ENCODE results near the gene SSR2. TPM values are rescaled to one million over a fixed set of nuclear protein-coding genes. Genes with fewer than 3 reads are reported as not detected.

The SSR2 gene
- total RNA-seq, 2 experiments from 2014 or later: 147 to 153 TPM

DNA sequence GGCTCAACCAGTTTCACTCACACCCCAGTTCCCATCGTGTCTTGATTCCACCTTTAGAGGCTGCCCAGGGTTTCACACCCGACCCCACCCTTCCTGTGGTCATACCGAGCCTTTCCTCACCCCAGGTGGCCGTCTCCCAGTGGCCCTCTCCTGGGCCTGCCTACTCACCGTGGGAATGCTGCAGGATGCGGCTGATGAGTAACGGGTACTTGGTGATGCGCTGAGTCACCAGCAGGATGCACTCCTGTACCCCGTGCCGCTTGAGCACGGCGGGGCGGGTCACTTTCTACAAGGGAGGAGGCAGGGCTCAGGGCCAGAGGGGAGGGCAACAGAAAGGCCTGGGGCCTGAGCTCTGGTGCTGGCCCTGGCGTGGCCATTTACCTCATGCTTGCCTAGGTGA, 58.8 kb downstream of the SSR2 start:
- H3K4me2 ChIP-seq (ENCODE audit: low read length): no peak overlapping the region
- no peak for DNase-seq (ENCODE audit: low spot score)
- H3K79me2 ChIP-seq (ENCODE audit: insufficient read depth, low read depth, low read length): no peaks in the 10 kb centered on the region; the same call in 1 of the 2 replicates
- H3K4me3 ChIP-seq (ENCODE audit: low read depth, low read length, poor library complexity, severe bottlenecking): no peak overlapping the region
- H3K9me2 ChIP-seq (ENCODE audit: insufficient read depth, low read length): no peaks in the 10 kb centered on the region
- CTCF ChIA-PET (ENCODE audit: unreplicated experiment): no interaction called here
- TF ChIP-seq, protein P1, sequence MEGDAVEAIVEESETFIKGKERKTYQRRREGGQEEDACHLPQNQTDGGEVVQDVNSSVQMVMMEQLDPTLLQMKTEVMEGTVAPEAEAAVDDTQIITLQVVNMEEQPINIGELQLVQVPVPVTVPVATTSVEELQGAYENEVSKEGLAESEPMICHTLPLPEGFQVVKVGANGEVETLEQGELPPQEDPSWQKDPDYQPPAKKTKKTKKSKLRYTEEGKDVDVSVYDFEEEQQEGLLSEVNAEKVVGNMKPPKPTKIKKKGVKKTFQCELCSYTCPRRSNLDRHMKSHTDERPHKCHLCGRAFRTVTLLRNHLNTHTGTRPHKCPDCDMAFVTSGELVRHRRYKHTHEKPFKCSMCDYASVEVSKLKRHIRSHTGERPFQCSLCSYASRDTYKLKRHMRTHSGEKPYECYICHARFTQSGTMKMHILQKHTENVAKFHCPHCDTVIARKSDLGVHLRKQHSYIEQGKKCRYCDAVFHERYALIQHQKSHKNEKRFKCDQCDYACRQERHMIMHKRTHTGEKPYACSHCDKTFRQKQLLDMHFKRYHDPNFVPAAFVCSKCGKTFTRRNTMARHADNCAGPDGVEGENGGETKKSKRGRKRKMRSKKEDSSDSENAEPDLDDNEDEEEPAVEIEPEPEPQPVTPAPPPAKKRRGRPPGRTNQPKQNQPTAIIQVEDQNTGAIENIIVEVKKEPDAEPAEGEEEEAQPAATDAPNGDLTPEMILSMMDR (conservative IDR thresholded peaks at IDR 0.05; ENCODE audit: low read length): no peak
- TF ChIP-seq EZH2phosphoT487 (IDR thresholded peaks at IDR 0.05; ENCODE audit: borderline replicate concordance, low read depth, low read length): no peak
- no peak overlapping the region for H2AFZ ChIP-seq (ENCODE audit: low read length)
- BruUV-seq (replicated peaks): no TSS peak
- H3K27ac ChIP-seq (ENCODE audit: low read depth, low read length, poor library complexity, severe bottlenecking): no peak overlapping the region
- POLR2A ChIA-PET: interaction anchor here (0.6 to 1.8 kb wide), 2 partner anchors 15 to 58 kb away, joined by 4 to 9 read pairs; no protein-coding TSS in a partner anchor
- H3K9me3 ChIP-seq (ENCODE audit: low read length): no peaks in the 10 kb centered on the region
- intact Hi-C loops (cut with micrococcal nuclease; ENCODE audit: unreplicated experiment): no loop called here
- H4K20me1 ChIP-seq (ENCODE audit: insufficient read depth, low read length): no peaks in the 10 kb centered on the region
- peaks cover 42% of the 10 kb centered on the region for H3K4me1 ChIP-seq (ENCODE audit: insufficient read depth, low read length, poor library complexity, severe bottlenecking)
- H3K36me3 ChIP-seq (ENCODE audit: insufficient read depth, low read length): peaks cover 89% of the 10 kb centered on the region

DNA sequence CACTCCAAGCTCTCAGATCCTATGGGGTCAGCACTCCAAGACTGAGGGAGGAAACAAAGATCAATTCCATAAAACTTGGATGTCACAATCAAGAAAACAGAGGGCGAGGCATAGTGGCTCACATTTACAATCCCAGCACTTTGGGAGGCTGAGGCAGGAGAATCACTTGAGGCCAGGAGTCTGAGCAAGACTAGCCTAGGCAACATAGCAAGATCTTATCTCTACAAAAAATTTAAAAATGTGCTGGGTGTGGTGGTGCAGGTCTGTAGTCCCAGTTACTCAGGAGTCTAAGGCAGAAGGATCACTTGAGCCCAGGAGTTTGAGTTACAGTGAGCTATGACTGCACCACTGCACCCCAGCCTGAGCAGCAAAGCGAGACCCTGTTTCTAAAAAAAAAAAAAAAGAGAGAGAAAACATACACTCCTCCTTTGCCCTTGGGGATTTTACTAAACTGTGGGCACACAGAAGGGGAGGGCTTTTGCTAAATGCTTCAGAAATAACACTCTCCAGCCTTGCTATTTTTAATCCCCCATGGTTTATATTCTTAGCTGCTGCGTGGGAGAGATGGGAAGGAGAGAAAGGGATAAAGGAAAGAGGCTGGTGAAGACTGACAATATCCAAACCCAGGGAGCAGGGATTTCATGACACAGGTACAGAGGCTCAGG, 60.5 kb downstream of the SSR2 start:
- no peaks in the 10 kb centered on the region; the same call in 1 of the 2 replicates for H3K79me2 ChIP-seq (ENCODE audit: insufficient read depth, low read depth, low read length)
- POLR2A ChIA-PET: interaction anchor here (0.5 to 1.6 kb wide), 8 partner anchors 11 to 24 kb away, joined by 3 to 10 read pairs (median 4); partner anchors contain the start of gene ARHGEF2
- TF ChIP-seq EZH2phosphoT487 (IDR thresholded peaks at IDR 0.05; ENCODE audit: borderline replicate concordance, low read depth, low read length): no peak
- TF ChIP-seq, protein P1 (conservative IDR thresholded peaks at IDR 0.05; ENCODE audit: low read length): no peak

More for the DNA sequence above, 60.5 kb downstream of the SSR2 start:
- Histone ChIP-seq H3K27ac (ENCODE audit: low read depth, low read length, poor library complexity, severe bottlenecking) (peak overlapping the region; percentile 72), H4K20me1 (ENCODE audit: insufficient read depth, low read length) (no peaks in the 10 kb centered on the region), H3K36me3 (ENCODE audit: insufficient read depth, low read length) (peaks cover 89% of the 10 kb centered on the region), H3K4me1 (ENCODE audit: insufficient read depth, low read length, poor library complexity, severe bottlenecking) (peaks cover 42% of the 10 kb centered on the region), H3K9me2 (ENCODE audit: insufficient read depth, low read length) (no peaks in the 10 kb centered on the region), H2AFZ (ENCODE audit: low read length) (no peak overlapping the region), H3K9me3 (ENCODE audit: low read length) (no peaks in the 10 kb centered on the region), H3K4me3 (ENCODE audit: low read depth, low read length, poor library complexity, severe bottlenecking) (peak overlapping the region; percentile 33), H3K4me2 (ENCODE audit: low read length) (peak overlapping the region; percentile 66)
- CTCF ChIA-PET (ENCODE audit: unreplicated experiment): no interaction called here
- intact Hi-C loops (cut with micrococcal nuclease; ENCODE audit: unreplicated experiment): loop anchor here (1.0 kb wide), 1 partner anchor 14 kb away; no protein-coding TSS in a partner anchor
- DNase-seq (ENCODE audit: low spot score): peak; percentile 67
- no TSS peak for BruUV-seq (replicated peaks)

Other genes starting within 250 kb of the SSR2 start
- gene GON4L, start 163.7 kb downstream of the SSR2 start, total RNA-seq (2014; rRNA removed; shearing (Covaris generic)): 44.9 and 46.0 TPM in 2 replicates
- 78.0 and 80.0 TPM in 2 replicates for gene GON4L, start 163.7 kb downstream of the SSR2 start, total RNA-seq (2022)
- gene SYT11, start 161.4 kb downstream of the SSR2 start, total RNA-seq (2014; rRNA removed; shearing (Covaris generic)): 41.6 and 41.8 TPM in 2 replicates
- 56.8 and 60.8 TPM in 2 replicates for gene SYT11, start 161.4 kb downstream of the SSR2 start, total RNA-seq (2022)
- gene RIT1, start 109.6 kb downstream of the SSR2 start, total RNA-seq (2014; rRNA removed; shearing (Covaris generic)): 15.9 and 17.2 TPM in 2 replicates
- 20.8 and 21.0 TPM in 2 replicates for gene RIT1, start 109.6 kb downstream of the SSR2 start, total RNA-seq (2022)
- 84.6 and 88.9 TPM in 2 replicates for gene KHDC4, start 86.5 kb downstream of the SSR2 start, total RNA-seq (2014; rRNA removed; shearing (Covaris generic))
- 121 and 127 TPM in 2 replicates for gene KHDC4, start 86.5 kb downstream of the SSR2 start, total RNA-seq (2022)
- 3.0 TPM in 1 of 2 replicates, not detected in the other for gene RXFP4, start 79.3 kb downstream of the SSR2 start, total RNA-seq (2014; rRNA removed; shearing (Covaris generic))
- gene RXFP4, start 79.3 kb downstream of the SSR2 start, total RNA-seq (2022): 0.34 TPM in 1 of 2 replicates, not detected in the other
- gene ARHGEF2, start 42.4 kb downstream of the SSR2 start, total RNA-seq (2014; rRNA removed; shearing (Covaris generic)): 78.8 and 106 TPM in 2 replicates
- gene ARHGEF2, start 42.4 kb downstream of the SSR2 start, total RNA-seq (2022): 133 and 139 TPM in 2 replicates
- 20.8 and 33.2 TPM in 2 replicates for gene UBQLN4, start 32.8 kb upstream of the SSR2 start, total RNA-seq (2014; rRNA removed; shearing (Covaris generic))
- 37.1 and 40.3 TPM in 2 replicates for gene UBQLN4, start 32.8 kb upstream of the SSR2 start, total RNA-seq (2022)
- gene LAMTOR2, start 33.8 kb upstream of the SSR2 start, total RNA-seq (2014; rRNA removed; shearing (Covaris generic)): 71.3 and 103 TPM in 2 replicates
- gene LAMTOR2, start 33.8 kb upstream of the SSR2 start, total RNA-seq (2022): 52.1 and 55.2 TPM in 2 replicates
- gene RAB25, start 40.2 kb upstream of the SSR2 start, total RNA-seq (2014; rRNA removed; shearing (Covaris generic)): not detected in 2 replicates
- 0.48 TPM in 1 of 2 replicates, not detected in the other for gene RAB25, start 40.2 kb upstream of the SSR2 start, total RNA-seq (2022)
- 4.5 and 5.3 TPM in 2 replicates for gene MEX3A, start 61.5 kb upstream of the SSR2 start, total RNA-seq (2014; rRNA removed; shearing (Covaris generic))
- 5.3 and 5.5 TPM in 2 replicates for gene MEX3A, start 61.5 kb upstream of the SSR2 start, total RNA-seq (2022)
- 12.9 and 14.3 TPM in 2 replicates for gene LMNA, start 93.8 kb upstream of the SSR2 start, total RNA-seq (2014; rRNA removed; shearing (Covaris generic))
- gene LMNA, start 93.8 kb upstream of the SSR2 start, total RNA-seq (2022): 5.0 and 6.5 TPM in 2 replicates
- 77.8 and 81.2 TPM in 2 replicates for gene SEMA4A, start 132.6 kb upstream of the SSR2 start, total RNA-seq (2014; rRNA removed; shearing (Covaris generic))
- 196 and 205 TPM in 2 replicates for gene SEMA4A, start 132.6 kb upstream of the SSR2 start, total RNA-seq (2022)
- gene SLC25A44, start 173.2 kb upstream of the SSR2 start, total RNA-seq (2014; rRNA removed; shearing (Covaris generic)): 8.5 and 11.0 TPM in 2 replicates
- 22.5 and 26.1 TPM in 2 replicates for gene SLC25A44, start 173.2 kb upstream of the SSR2 start, total RNA-seq (2022)
- 82.5 and 88.3 TPM in 2 replicates for gene PMF1, start 192.1 kb upstream of the SSR2 start, total RNA-seq (2014; rRNA removed; shearing (Covaris generic))
- gene PMF1, start 192.1 kb upstream of the SSR2 start, total RNA-seq (2022): 67.5 and 75.5 TPM in 2 replicates
- gene BGLAP, start 221.2 kb upstream of the SSR2 start, total RNA-seq (2014; rRNA removed; shearing (Covaris generic)): 4.2 and 6.0 TPM in 2 replicates
- 3.7 and 4.7 TPM in 2 replicates for gene BGLAP, start 221.2 kb upstream of the SSR2 start, total RNA-seq (2022)
- 4.2 and 5.0 TPM in 2 replicates for gene PAQR6, start 227.1 kb upstream of the SSR2 start, total RNA-seq (2014; rRNA removed; shearing (Covaris generic))
- gene PAQR6, start 227.1 kb upstream of the SSR2 start, total RNA-seq (2022): 15.7 and 16.4 TPM in 2 replicates

Measured in OCI-LY7 (cell line).